ENCODE measurements around the gene ZDHHC20. TPM values are rescaled to one million over a fixed set of nuclear protein-coding genes. Genes with fewer than 3 reads are reported as not detected.

ZDHHC20 gene
- total and polyA plus RNA-seq, 2 of the 13 experiments (the other 11 are each of a cell fraction or from before 2014, with no cell fraction given): 19.9 to 59.9 TPM

DNA sequence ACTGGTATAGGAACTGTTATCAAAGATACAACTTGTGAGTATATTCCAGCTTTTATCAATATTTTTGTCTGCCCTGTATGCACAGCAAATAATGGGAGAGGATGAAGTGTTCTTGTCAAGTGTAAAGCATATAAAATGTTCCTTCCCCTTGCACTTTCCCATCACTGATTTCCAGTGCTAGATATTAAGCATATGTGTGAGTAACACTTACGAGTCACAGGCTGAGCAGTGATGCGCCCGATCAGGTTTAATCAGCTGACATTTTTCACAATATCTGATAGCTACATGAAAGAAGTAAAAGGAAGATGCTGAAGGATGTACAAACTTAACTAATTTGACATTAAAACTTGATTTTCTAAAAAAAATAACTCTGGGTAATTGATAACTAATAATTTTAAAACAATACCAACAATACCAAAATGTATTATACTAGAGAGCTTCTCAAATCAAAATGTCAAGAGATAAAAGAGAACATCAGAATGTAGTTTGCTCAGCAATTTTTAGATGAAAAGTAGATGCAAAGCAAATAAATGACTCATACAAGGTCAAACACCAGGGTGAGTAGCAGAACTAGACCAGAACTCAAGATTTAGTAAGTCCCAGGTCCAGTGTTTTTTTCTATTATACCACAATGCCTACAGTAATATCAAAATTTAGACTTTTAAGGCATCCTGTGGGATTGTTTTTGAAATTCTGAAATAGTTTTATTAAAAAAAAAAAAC lies 56.4 kb downstream of the ZDHHC20 start:
- H2AFZ ChIP-seq (ENCODE audit: low read length): no peak overlapping the region
- H3K4me1 ChIP-seq (ENCODE audit: insufficient read depth, low read length): peaks cover 20% of the 10 kb centered on the region
- intact Hi-C loops (cut with micrococcal nuclease; ENCODE audit: unreplicated experiment) (loop anchor here (5.0 kb wide), 2 partner anchors 55 to 75 kb away; partner anchors contain the start of gene ZDHHC20), in situ Hi-C loops (cut with HindIII; ENCODE audit: extremely low pct_ligation_motif_present, low pct_unique_long_range_greater_than_20kb) (no loop called here)
- H3K4me3 ChIP-seq (replicated peaks in 1 of 3; ENCODE audit: insufficient read depth in 1 of 3, low read depth in 2 of 3, low read length in 3 of 3): no peak overlapping the region
- FAIRE-seq (no peak), DNase-seq (ENCODE audit: low spot score) (peak; percentile 67), ATAC-seq (peak; percentile 61; the same call in 2 of the 3 replicates)
- H3K9me3 ChIP-seq (ENCODE audit: low read length): no peaks in the 10 kb centered on the region
- H4K20me1 ChIP-seq (ENCODE audit: insufficient read depth, low read length): no peaks in the 10 kb centered on the region
- no TSS peak for BruUV-seq (replicated peaks)
- no peak overlapping the region for H3K4me2 ChIP-seq (ENCODE audit: low read depth, low read length)
- peaks cover 0 to 5% of the 10 kb centered on the region in 2 experiments; a peak in 1 of 5 replicates for H3K36me3 ChIP-seq (replicated peaks in 1 of 2; ENCODE audit: control insufficient read depth in 1 of 2, insufficient read depth in 2 of 2, low read length in 2 of 2)
- CTCF ChIA-PET (ENCODE audit: low intra/inter-chr PET ratio, low total read pairs): no interaction called here
- 80% methylated on average over 3 of the region's 3 CpGs for WGBS (ENCODE audit: low lambda C conversion rate)
- H3K9ac ChIP-seq (ENCODE audit: insufficient read depth, low read depth, low read length): no peak overlapping the region
- no peaks in the 10 kb centered on the region for H3K27me3 ChIP-seq (ENCODE audit: control insufficient read depth in 1 of 2, insufficient read depth in 2 of 2, low read length in 2 of 2)
- no peak overlapping the region for H3K27ac ChIP-seq (ENCODE audit: extremely low read length, insufficient read depth, low read length)
- POLR2A ChIA-PET: no interaction called here
- H3K79me2 ChIP-seq (ENCODE audit: insufficient read depth, low read length): no peaks in the 10 kb centered on the region
- TF ChIP-seq FOSL2 (CRISPR knock-in tag; IDR thresholded peaks at IDR 0.05): peak; percentile 10
- TF ChIP-seq SKI (IDR thresholded peaks at IDR 0.05; ENCODE audit: partially characterized antibody): no peak
- TF ChIP-seq AGO2 (optimal IDR thresholded peaks at IDR 0.05; ENCODE audit: low read depth, low read length): no peak
- peak; percentile 28; the same call in 1 of the 2 replicates for TF ChIP-seq GATAD2A (CRISPR knock-in tag; IDR thresholded peaks at IDR 0.05)
- no peak for TF ChIP-seq SNAPC2 (CRISPR knock-in tag; IDR thresholded peaks at IDR 0.05)
- no peak for TF ChIP-seq RAD21 (CRISPR knock-in tag; IDR thresholded peaks at IDR 0.05)
- TF ChIP-seq ZNF34 (CRISPR knock-in tag; IDR thresholded peaks at IDR 0.05; ENCODE audit: borderline replicate concordance): no peak
- peak; percentile 84 for TF ChIP-seq MAFF (IDR thresholded peaks at IDR 0.05; ENCODE audit: low read depth, low read length)
- 0 out of 2 replicates have a peak, but pooled peaks have one; percentile 39 for TF ChIP-seq ISL2 (CRISPR knock-in tag; IDR thresholded peaks at IDR 0.05)
- TF ChIP-seq TBP (CRISPR knock-in tag; IDR thresholded peaks at IDR 0.05): no peak
- TF ChIP-seq, protein P1, sequence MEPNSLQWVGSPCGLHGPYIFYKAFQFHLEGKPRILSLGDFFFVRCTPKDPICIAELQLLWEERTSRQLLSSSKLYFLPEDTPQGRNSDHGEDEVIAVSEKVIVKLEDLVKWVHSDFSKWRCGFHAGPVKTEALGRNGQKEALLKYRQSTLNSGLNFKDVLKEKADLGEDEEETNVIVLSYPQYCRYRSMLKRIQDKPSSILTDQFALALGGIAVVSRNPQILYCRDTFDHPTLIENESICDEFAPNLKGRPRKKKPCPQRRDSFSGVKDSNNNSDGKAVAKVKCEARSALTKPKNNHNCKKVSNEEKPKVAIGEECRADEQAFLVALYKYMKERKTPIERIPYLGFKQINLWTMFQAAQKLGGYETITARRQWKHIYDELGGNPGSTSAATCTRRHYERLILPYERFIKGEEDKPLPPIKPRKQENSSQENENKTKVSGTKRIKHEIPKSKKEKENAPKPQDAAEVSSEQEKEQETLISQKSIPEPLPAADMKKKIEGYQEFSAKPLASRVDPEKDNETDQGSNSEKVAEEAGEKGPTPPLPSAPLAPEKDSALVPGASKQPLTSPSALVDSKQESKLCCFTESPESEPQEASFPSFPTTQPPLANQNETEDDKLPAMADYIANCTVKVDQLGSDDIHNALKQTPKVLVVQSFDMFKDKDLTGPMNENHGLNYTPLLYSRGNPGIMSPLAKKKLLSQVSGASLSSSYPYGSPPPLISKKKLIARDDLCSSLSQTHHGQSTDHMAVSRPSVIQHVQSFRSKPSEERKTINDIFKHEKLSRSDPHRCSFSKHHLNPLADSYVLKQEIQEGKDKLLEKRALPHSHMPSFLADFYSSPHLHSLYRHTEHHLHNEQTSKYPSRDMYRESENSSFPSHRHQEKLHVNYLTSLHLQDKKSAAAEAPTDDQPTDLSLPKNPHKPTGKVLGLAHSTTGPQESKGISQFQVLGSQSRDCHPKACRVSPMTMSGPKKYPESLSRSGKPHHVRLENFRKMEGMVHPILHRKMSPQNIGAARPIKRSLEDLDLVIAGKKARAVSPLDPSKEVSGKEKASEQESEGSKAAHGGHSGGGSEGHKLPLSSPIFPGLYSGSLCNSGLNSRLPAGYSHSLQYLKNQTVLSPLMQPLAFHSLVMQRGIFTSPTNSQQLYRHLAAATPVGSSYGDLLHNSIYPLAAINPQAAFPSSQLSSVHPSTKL (CRISPR knock-in tag; IDR thresholded peaks at IDR 0.05): peak; percentile 31; the same call in 1 of the 2 replicates
- no peak for TF ChIP-seq YY1 (IDR thresholded peaks at IDR 0.05; ENCODE audit: insufficient read depth, insufficient replicate concordance, low read depth, low read length)
- TF ChIP-seq ZNF724P (CRISPR knock-in tag; IDR thresholded peaks at IDR 0.05; ENCODE audit: borderline replicate concordance): no peak
- no peak for TF ChIP-seq ZNF550 (CRISPR knock-in tag; IDR thresholded peaks at IDR 0.05; ENCODE audit: borderline replicate concordance)
- TF ChIP-seq, protein P2, sequence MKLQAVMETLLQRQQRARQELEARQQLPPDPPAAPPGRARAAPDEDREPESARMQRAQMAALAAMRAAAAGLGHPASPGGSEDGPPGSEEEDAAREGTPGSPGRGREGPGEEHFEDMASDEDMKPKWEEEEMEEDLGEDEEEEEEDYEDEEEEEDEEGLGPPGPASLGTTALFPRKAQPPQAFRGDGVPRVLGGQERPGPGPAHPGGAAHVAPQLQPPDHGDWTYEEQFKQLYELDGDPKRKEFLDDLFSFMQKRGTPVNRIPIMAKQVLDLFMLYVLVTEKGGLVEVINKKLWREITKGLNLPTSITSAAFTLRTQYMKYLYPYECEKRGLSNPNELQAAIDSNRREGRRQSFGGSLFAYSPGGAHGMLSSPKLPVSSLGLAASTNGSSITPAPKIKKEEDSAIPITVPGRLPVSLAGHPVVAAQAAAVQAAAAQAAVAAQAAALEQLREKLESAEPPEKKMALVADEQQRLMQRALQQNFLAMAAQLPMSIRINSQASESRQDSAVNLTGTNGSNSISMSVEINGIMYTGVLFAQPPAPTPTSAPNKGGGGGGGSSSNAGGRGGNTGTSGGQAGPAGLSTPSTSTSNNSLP (IDR thresholded peaks at IDR 0.05; ENCODE audit: low read depth, low read length): 0 out of 2 replicates have a peak, but pooled peaks have one; percentile 23
- TF ChIP-seq SMYD3 (CRISPR knock-in tag; IDR thresholded peaks at IDR 0.05): no peak
- no peak for TF ChIP-seq ZNF800 (CRISPR knock-in tag; IDR thresholded peaks at IDR 0.05)
- TF ChIP-seq DPF2 (CRISPR knock-in tag; IDR thresholded peaks at IDR 0.05; ENCODE audit: borderline replicate concordance, low read depth): 0 out of 2 replicates have a peak, but pooled peaks have one; percentile 24
